Peyer's patch (tissue), 4 donors: Measurements from ENCODE around the gene ARHGEF25. TPM values are rescaled to one million over a fixed set of nuclear protein-coding genes. Genes with fewer than 3 reads are reported as not detected.

ENCODE experiments used
- DNase-seq, 3 donors: peaks; one replicate each; pipeline ENCODE4 v3.0.0-alpha.2; 2017 to 2019
- H3K27ac ChIP-seq, 4 donors: fragments of 200-600 bp; sonication (generic); one replicate each; pipeline ENCODE4 v1.5.1; 2016 to 2019
- H3K27me3 ChIP-seq, 2 donors: fragments of 200-600 bp; sonication (generic); one replicate each; pipeline ENCODE4 v1.5.1; 2019
- H3K36me3 ChIP-seq, 3 donors: fragments of 200-600 bp; sonication (generic); one replicate each; pipeline ENCODE4 v1.5.1; 2016 to 2019
- H3K4me1 ChIP-seq, 4 donors: fragments of 200-600 bp; sonication (generic); one replicate each; pipeline ENCODE4 v1.5.1; 2016 to 2019
- H3K4me3 ChIP-seq, 4 donors: fragments of 200-600 bp; sonication (generic); 1 replicate in 3 of 4; 2 replicates in 1 of 4; pipeline ENCODE4 v1.5.1; 2016 to 2019; ENCODE audit warnings: mild to moderate bottlenecking in 1 of 4
- H3K9me3 ChIP-seq, 4 donors: fragments of 200-600 bp; sonication (generic); one replicate each; pipeline ENCODE4 v1.5.1; 2016 to 2019; ENCODE audit warnings: mild to moderate bottlenecking in 1 of 4
- CTCF ChIP-seq, 6 experiments: fragments of 450-650 bp in 4 of 6; fragments of 200-600 bp in 2 of 6; sonication (generic) in 1 of 6; IDR thresholded peaks; one replicate each; pipeline ENCODE4 v1.5.1; 2017 to 2019; ENCODE audit warnings: antibody characterized with exemption in 6 of 6, mild to moderate bottlenecking in 3 of 6, moderate library complexity in 1 of 6
- POLR2A ChIP-seq, 2 donors: fragments of 450-650 bp; IDR thresholded peaks; one replicate each; pipeline ENCODE4 v1.5.1; 2017; ENCODE audit warnings: antibody characterized with exemption in 2 of 2, mild to moderate bottlenecking in 2 of 2, moderate library complexity in 2 of 2
- total RNA-seq, 4 donors: library from RNA; depleted of rRNA; stranded (reverse); fragments of >200 nt; gene quantifications; one replicate each; pipeline ENCODE4 v1.1.0, GENCODE V29; 2016

The ARHGEF25 gene
- total RNA-seq, 4 donors from 2014 or later, result 5.1 to 44.6 (median 8.7) TPM

GRCh38 chr12:57606821-57607220 lies 4.4 kb upstream of the ARHGEF25 start:
- Histone ChIP-seq H3K27ac (no peak overlapping the region), H3K27me3 (no peaks in the 10 kb centered on the region), H3K36me3 (peaks cover 0 to 5% (median 0%) of the 10 kb centered on the region in 3 donors), H3K9me3 (no peaks in the 10 kb centered on the region), H3K4me1 (peaks cover 0 to 40% (median 7%) of the 10 kb centered on the region in 4 donors), H3K4me3 (no peak overlapping the region)
- DNase-seq, result no peak
- TF ChIP-seq POLR2A (IDR thresholded peaks at IDR 0.05) (no peak), CTCF (IDR thresholded peaks at IDR 0.05) (no peak)

GRCh38 chr12:57607958-57608663 lies 3.1 kb upstream of the ARHGEF25 start:
- Histone ChIP-seq H3K4me3 (no peak overlapping the region), H3K27me3 (no peaks in the 10 kb centered on the region), H3K9me3 (no peaks in the 10 kb centered on the region), H3K4me1 (peaks cover 0 to 38% (median 8%) of the 10 kb centered on the region in 4 donors), H3K36me3 (no peaks in the 10 kb centered on the region), H3K27ac (no peak overlapping the region)
- no peak for DNase-seq
- TF ChIP-seq CTCF (IDR thresholded peaks at IDR 0.05) (no peak), POLR2A (IDR thresholded peaks at IDR 0.05) (no peak)

GRCh38 chr12:57609101-57609780 lies 2.0 kb upstream of the ARHGEF25 start:
- no peak overlapping the region for H3K4me3 ChIP-seq
- no peak for DNase-seq
- no peaks in the 10 kb centered on the region for H3K36me3 ChIP-seq
- H3K4me1 ChIP-seq, result peaks cover 0 to 28% (median 10%) of the 10 kb centered on the region in 4 donors
- no peaks in the 10 kb centered on the region for H3K9me3 ChIP-seq
- H3K27ac ChIP-seq, result peak overlapping the region in 2 of 4 donors; percentile 79 to 87
- no peaks in the 10 kb centered on the region for H3K27me3 ChIP-seq
- TF ChIP-seq CTCF (IDR thresholded peaks at IDR 0.05), result no peak
- TF ChIP-seq POLR2A (IDR thresholded peaks at IDR 0.05), result no peak

- H3K27me3 ChIP-seq, result no peaks in the 10 kb centered on the region
- H3K4me3 ChIP-seq, result peak overlapping the region; percentile 14 to 66 (median 61)
- no peaks in the 10 kb centered on the region for H3K9me3 ChIP-seq
- peaks cover 0 to 22% (median 11%) of the 10 kb centered on the region in 4 donors for H3K4me1 ChIP-seq
- no peaks in the 10 kb centered on the region for H3K36me3 ChIP-seq
- no peak for TF ChIP-seq POLR2A (IDR thresholded peaks at IDR 0.05)
- no peak for TF ChIP-seq CTCF (IDR thresholded peaks at IDR 0.05)
- no peak for DNase-seq
- peak overlapping the region; percentile 43 to 87 (median 63) for H3K27ac ChIP-seq
Observed at GRCh38 chr12:57609781-57610553, 1.3 kb upstream of the ARHGEF25 start.

- Histone ChIP-seq H3K9me3 (no peaks in the 10 kb centered on the region), H3K27ac (peak overlapping the region; percentile 43 to 87 (median 70)), H3K27me3 (no peaks in the 10 kb centered on the region), H3K4me1 (peaks cover 0 to 19% (median 11%) of the 10 kb centered on the region in 4 donors), H3K36me3 (no peaks in the 10 kb centered on the region), H3K4me3 (peak overlapping the region; percentile 48 to 66 (median 61))
- DNase-seq, result peak in 1 of 3 donors; percentile 62
- no peak for TF ChIP-seq CTCF (IDR thresholded peaks at IDR 0.05)
- TF ChIP-seq POLR2A (IDR thresholded peaks at IDR 0.05), result no peak
Observed at GRCh38 chr12:57610554-57611107, 604 bp upstream of the ARHGEF25 start.
